Measurements from ENCODE around the gene TPM2. TPM values are rescaled to one million over a fixed set of nuclear protein-coding genes. Genes with fewer than 3 reads are reported as not detected.
A peak's percentile ranks its signal among the peaks of the same experiment; 100 is the strongest.

TPM2 gene
- total RNA-seq, 1 donor from 2014 or later: 110 TPM

DNA sequence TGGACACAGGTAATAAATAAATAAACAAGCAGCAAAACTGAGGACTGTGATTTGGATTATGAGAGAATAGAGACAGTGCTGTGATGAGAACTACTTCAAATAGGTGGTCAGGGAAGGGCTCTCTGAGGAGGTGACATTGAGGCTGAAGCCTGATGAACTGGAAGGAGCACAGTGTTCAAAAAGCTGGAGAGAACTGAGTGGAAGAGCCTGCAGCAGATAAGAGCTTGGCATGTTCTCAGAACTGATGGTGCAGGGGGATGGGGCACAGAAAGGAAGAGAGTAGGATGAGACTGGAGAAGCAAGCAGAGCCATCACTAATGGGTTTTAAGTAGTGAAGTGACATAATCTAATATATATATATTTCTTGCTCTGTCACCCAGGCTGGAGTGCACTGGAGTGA lies 11.2 kb upstream of the TPM2 start:
- DNase-seq (no peak), ATAC-seq (no peak)

DNA sequence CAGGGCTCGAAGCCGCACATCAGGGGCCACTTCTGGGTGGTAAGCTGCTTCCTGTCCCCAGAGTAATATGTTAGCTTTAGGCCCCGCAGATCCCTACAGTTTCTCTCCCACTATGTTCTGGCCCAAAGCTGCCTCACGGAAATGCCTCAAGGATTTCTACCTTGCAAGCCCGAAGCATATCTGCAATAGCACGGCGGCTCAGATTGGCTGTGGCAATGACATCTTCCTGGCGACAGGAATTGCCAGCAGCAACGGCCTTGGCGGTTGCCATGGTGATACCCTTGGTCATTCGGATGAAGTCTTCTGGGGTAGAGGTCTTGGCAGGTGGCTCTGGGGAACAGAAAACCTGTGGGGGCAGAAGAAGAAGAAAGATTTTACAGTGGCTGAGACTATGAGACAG lies 10.3 kb upstream of the TPM2 start:
- intact Hi-C loops (cut with DNase I): no loop called here
- ATAC-seq: no peak
- TF ChIP-seq, protein P1, sequence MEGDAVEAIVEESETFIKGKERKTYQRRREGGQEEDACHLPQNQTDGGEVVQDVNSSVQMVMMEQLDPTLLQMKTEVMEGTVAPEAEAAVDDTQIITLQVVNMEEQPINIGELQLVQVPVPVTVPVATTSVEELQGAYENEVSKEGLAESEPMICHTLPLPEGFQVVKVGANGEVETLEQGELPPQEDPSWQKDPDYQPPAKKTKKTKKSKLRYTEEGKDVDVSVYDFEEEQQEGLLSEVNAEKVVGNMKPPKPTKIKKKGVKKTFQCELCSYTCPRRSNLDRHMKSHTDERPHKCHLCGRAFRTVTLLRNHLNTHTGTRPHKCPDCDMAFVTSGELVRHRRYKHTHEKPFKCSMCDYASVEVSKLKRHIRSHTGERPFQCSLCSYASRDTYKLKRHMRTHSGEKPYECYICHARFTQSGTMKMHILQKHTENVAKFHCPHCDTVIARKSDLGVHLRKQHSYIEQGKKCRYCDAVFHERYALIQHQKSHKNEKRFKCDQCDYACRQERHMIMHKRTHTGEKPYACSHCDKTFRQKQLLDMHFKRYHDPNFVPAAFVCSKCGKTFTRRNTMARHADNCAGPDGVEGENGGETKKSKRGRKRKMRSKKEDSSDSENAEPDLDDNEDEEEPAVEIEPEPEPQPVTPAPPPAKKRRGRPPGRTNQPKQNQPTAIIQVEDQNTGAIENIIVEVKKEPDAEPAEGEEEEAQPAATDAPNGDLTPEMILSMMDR (IDR thresholded peaks at IDR 0.05): no peak
- Histone ChIP-seq H3K4me1 (peaks cover 15% of the 10 kb centered on the region), H3K36me3 (peaks cover 95% of the 10 kb centered on the region), H3K27me3 (ENCODE audit: low read depth) (no peaks in the 10 kb centered on the region), H3K4me3 (no peak overlapping the region), H3K9me3 (no peaks in the 10 kb centered on the region), H3K27ac (no peak overlapping the region)
- DNase-seq: no peak

More for the DNA sequence above, 11.2 kb upstream of the TPM2 start:
- Histone ChIP-seq H3K4me1 (peaks cover 11% of the 10 kb centered on the region), H3K9me3 (no peaks in the 10 kb centered on the region), H3K4me3 (no peak overlapping the region), H3K36me3 (peaks cover 100% of the 10 kb centered on the region), H3K27ac (no peak overlapping the region), H3K27me3 (ENCODE audit: low read depth) (no peaks in the 10 kb centered on the region)
- TF ChIP-seq, protein P1 (IDR thresholded peaks at IDR 0.05): no peak
- intact Hi-C loops (cut with DNase I): no loop called here

DNA sequence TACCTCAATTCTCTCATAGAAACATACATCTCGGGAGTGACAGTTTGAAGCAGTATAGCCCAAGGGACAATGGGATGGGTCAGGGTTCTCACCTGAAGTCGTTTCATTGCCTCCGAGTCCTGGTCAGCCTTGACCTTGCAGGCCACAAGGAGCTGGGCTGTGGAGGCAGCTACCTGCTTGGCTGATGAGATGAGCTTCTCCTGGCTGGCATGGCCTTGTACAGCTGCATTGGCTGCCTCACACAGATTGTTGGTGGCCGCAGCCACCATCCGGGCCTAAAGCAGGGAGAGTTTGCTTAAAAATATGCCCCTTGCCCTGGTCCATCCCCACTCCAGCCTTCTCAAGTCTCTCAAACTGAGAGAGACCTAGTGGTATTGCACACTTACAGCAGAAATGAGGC lies 8.5 kb upstream of the TPM2 start:
- no peak for ATAC-seq
- intact Hi-C loops (cut with DNase I): no loop called here
- H3K27ac ChIP-seq: no peak overlapping the region

DNA sequence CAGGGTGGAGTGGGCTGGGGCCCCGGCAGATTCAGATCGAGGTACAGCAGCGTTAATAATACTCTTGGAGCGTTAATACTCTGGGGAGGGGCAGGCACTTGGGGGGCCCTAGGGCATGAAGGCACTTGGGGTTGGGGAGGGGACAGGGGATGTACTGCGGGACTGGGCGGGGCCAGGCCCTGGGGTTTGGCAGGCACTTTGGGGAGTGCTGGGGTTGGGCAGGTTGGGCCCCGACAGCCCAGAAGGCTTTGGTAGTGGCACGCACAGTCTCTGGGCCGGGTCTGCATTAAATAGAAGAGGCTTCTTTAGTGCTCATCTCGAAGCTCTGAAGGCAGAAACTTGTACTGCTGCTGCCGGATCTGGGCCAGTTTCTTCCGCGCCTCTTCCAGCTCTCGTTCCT lies 7.8 kb upstream of the TPM2 start:
- TF ChIP-seq, protein P1 (IDR thresholded peaks at IDR 0.05): no peak
- ATAC-seq (peak in 1 of 2 donors; percentile 5), DNase-seq (no peak)
- peaks cover 15% of the 10 kb centered on the region for H3K4me1 ChIP-seq
- H3K36me3 ChIP-seq: peaks cover 69% of the 10 kb centered on the region
- intact Hi-C loops (cut with DNase I): no loop called here
- no peaks in the 10 kb centered on the region for H3K9me3 ChIP-seq
- no peaks in the 10 kb centered on the region for H3K27me3 ChIP-seq (ENCODE audit: low read depth)
- peak overlapping the region; percentile 73 for H3K27ac ChIP-seq
- no peak overlapping the region for H3K4me3 ChIP-seq

More for the DNA sequence above, 8.5 kb upstream of the TPM2 start:
- DNase-seq: no peak
- TF ChIP-seq, protein P1 (IDR thresholded peaks at IDR 0.05): no peak
- Histone ChIP-seq H3K4me1 (peaks cover 15% of the 10 kb centered on the region), H3K4me3 (no peak overlapping the region), H3K36me3 (peaks cover 77% of the 10 kb centered on the region), H3K9me3 (no peaks in the 10 kb centered on the region), H3K27me3 (ENCODE audit: low read depth) (no peaks in the 10 kb centered on the region)

DNA sequence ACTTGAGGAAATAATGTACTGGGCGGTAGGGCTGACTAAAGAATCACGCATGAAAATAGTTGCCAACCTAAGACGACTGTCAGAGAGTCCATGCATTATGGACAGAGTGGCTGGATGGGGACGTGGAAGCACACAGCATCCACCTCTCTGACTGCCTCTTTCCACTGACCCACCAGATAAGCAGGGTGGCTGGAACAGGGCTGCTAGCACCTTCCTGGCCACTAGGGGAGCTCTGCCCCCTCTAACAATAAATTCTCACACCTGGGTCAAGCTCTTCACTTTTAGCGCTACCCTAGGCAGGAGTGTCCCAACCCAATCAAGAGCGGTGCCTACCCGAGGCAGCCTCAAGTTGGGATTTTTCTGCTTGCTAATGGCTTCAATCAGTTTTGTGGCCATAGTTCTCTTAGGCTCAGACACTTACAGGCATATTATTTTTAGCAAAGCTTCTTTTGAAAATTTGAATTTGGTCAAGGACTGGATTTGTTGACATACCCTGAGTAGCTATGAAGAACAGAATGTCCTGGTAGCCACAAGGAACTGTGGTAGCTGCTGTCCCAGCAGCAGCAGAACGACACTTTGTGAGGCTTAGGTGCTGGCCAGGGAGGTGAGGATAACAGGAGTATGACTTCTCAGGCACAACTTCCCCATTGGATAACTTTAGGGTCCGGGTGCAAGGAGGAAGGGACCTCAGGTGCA lies 6.9 kb upstream of the TPM2 start:
- no peaks in the 10 kb centered on the region for H3K9me3 ChIP-seq
- DNase-seq (peak; percentile 61), ATAC-seq (peak; percentile 88)
- no peak overlapping the region for H3K4me3 ChIP-seq
- TF ChIP-seq, protein P1 (IDR thresholded peaks at IDR 0.05): peak; percentile 94
- H3K27ac ChIP-seq: peak overlapping the region; percentile 73
- H3K36me3 ChIP-seq: peaks cover 61% of the 10 kb centered on the region
- H3K4me1 ChIP-seq: peaks cover 16% of the 10 kb centered on the region
- H3K27me3 ChIP-seq (ENCODE audit: low read depth): no peaks in the 10 kb centered on the region
- intact Hi-C loops (cut with DNase I): no loop called here
